GM12878 (cell line): Measurements from ENCODE around the gene ATP1A1. TPM values are rescaled to one million over a fixed set of nuclear protein-coding genes. Genes with fewer than 3 reads are reported as not detected.

Experiments used
- ATAC-seq: fragments of 200-7000 bp; cut with Tn5 transposase; 3 replicates; pipeline ENCODE4 v1.9.1; 2020; ENCODE audit warnings: mild to moderate bottlenecking, moderate library complexity
- BruUV-seq: library from RNA; stranded (reverse); fragments of 400-500 nt; replicated peaks from 2 replicates; lab custom pipeline; 2021; lab: Mats Ljungman, UMichigan
- CTCF ChIA-PET: fragments of 300-600 bp; sonication (Branson Sonifier 250); formaldehyde crosslinking; extraction: SDS; loops from one replicate; lab custom pipeline; 2021; ENCODE audit warnings: inconsistent platforms; lab: Yijun Ruan, JAX
- POLR2A ChIA-PET: fragments of 350-600 bp; formaldehyde crosslinking; extraction: SDS; loops from one replicate; lab custom pipeline; 2021; ENCODE audit warnings: inconsistent platforms; lab: Charles Lee
- RAD21 ChIA-PET: fragments of 300-600 bp; sonication (Branson Sonifier 250); formaldehyde crosslinking; loops from one replicate; lab custom pipeline; 2023; ENCODE audit warnings: antibody characterized with exemption; ENCODE audit not compliant: unreplicated experiment; lab: Charles Lee
- SMC1A ChIA-PET: fragments of 300-600 bp; sonication (Branson Sonifier 250); formaldehyde crosslinking; loops from one replicate; lab custom pipeline; 2023; ENCODE audit not compliant: unreplicated experiment, uncharacterized antibody; lab: Charles Lee
- DNase-seq: peaks from one replicate; pipeline ENCODE4 v3.0.0-alpha.2; 2011; ENCODE audit warnings: low read depth, low spot score
- FAIRE-seq: peaks from 3 replicates; lab custom pipeline; 2011; peaks lifted over from hg19 to GRCh38; lab: Jason Lieb, UNC
- H2AFZ ChIP-seq: 2 replicates; pipeline ENCODE4 v1.6.0; 2011; ENCODE audit warnings: low read depth, low read length, control low read depth; ENCODE audit not compliant: control insufficient read depth
- H3K27ac ChIP-seq: 2 replicates; pipeline ENCODE4 v1.5.1; 2011; ENCODE audit warnings: control low read depth; ENCODE audit not compliant: control insufficient read depth, insufficient read depth
- H3K27me3 ChIP-seq, 2 experiments: replicated peaks in 1 of 2; 2 replicates each; pipeline versions ENCODE4 v1.6.0 to v1.6.1; 2011; ENCODE audit warnings: low read length in 1 of 2; ENCODE audit not compliant: control insufficient read depth in 2 of 2, insufficient read depth in 2 of 2
- H3K36me3 ChIP-seq, 2 experiments: 2 replicates each; pipeline ENCODE4 v1.5.1; 2011; ENCODE audit warnings: low read length in 1 of 2; ENCODE audit not compliant: control insufficient read depth in 2 of 2, insufficient read depth in 2 of 2
- H3K4me1 ChIP-seq: 2 replicates; pipeline ENCODE4 v1.6.1; 2011; ENCODE audit warnings: mild to moderate bottlenecking, low read length, moderate library complexity, mixed read lengths; ENCODE audit not compliant: control insufficient read depth, insufficient read depth
- H3K4me2 ChIP-seq: 2 replicates; pipeline ENCODE4 v1.6.0; 2011; ENCODE audit warnings: control low read depth; ENCODE audit not compliant: control insufficient read depth, insufficient read depth
- H3K4me3 ChIP-seq: fragments of 200-600 bp; sonication (generic); 2 replicates; pipeline ENCODE4 v1.5.1; 2016
- H3K79me2 ChIP-seq: 2 replicates; pipeline ENCODE4 v1.6.0; 2011; ENCODE audit warnings: low read length; ENCODE audit not compliant: control insufficient read depth, insufficient read depth
- H3K9ac ChIP-seq: 2 replicates; pipeline ENCODE4 v1.8.0; 2011; ENCODE audit warnings: low read length, control low read depth, mixed read lengths; ENCODE audit not compliant: control insufficient read depth, insufficient read depth
- H3K9me3 ChIP-seq: replicated peaks from 3 replicates; pipeline ENCODE4 v1.5.1; 2011; ENCODE audit warnings: mild to moderate bottlenecking, low read length; ENCODE audit not compliant: control insufficient read depth, insufficient read depth
- H4K20me1 ChIP-seq: 2 replicates; pipeline ENCODE4 v1.6.0; 2011; ENCODE audit not compliant: control insufficient read depth, insufficient read depth
- CHD1 ChIP-seq: IDR thresholded peaks from 2 replicates; pipeline ENCODE4 v1.6.1; 2012; ENCODE audit warnings: low read depth, low read length, improper control_type of control experiment
- CHD2 ChIP-seq: IDR thresholded peaks from 2 replicates; pipeline ENCODE4 v1.6.1; 2011; ENCODE audit warnings: low read depth, low read length, improper control_type of control experiment, borderline replicate concordance
- ESRRA ChIP-seq: IDR thresholded peaks from 2 replicates; pipeline ENCODE4 v1.6.1; 2012; ENCODE audit warnings: mild to moderate bottlenecking, low read length, improper control_type of control experiment
- HDAC2 ChIP-seq: fragments of 200-600 bp; sonication (generic); IDR thresholded peaks from 2 replicates; pipeline ENCODE4 v1.6.1; 2017
- IRF4 ChIP-seq: IDR thresholded peaks from 2 replicates; pipeline ENCODE4 v1.6.1; 2011; ENCODE audit warnings: low read depth, low read length
- KLF5 ChIP-seq: fragments of 450-650 bp; IDR thresholded peaks from 2 replicates; pipeline ENCODE4 v1.6.1; 2014; ENCODE audit warnings: mild to moderate bottlenecking; ENCODE audit not compliant: partially characterized antibody
- MYB ChIP-seq: fragments of 150-350 bp; IDR thresholded peaks from 2 replicates; pipeline ENCODE4 v1.6.1; 2014; ENCODE audit warnings: mild to moderate bottlenecking, low read depth, low read length, borderline replicate concordance
- POLR2A ChIP-seq: IDR thresholded peaks from 2 replicates; pipeline ENCODE4 v1.6.1; 2011; ENCODE audit warnings: low read depth, mild to moderate bottlenecking, low read length
- TCF12 ChIP-seq: IDR thresholded peaks from 2 replicates; pipeline ENCODE4 v1.6.1; 2011; ENCODE audit warnings: low read depth, mild to moderate bottlenecking, low read length
- ZBTB4 ChIP-seq: fragments of 450-650 bp; formaldehyde crosslinking; IDR thresholded peaks from 2 replicates; pipeline ENCODE4 v1.4.0; 2022; ENCODE audit warnings: mild to moderate bottlenecking, moderate library complexity
- WGBS: methylation state at CpG from one replicate; pipeline ENCODE4 v1.1.6; 2016; ENCODE audit warnings: low lambda C conversion rate; ENCODE audit not compliant: insufficient replicate concordance, insufficient coverage; ENCODE audit errors: missing lambda C conversion rate; 5-methylcytosine and 5-hydroxymethylcytosine counted together
- in situ Hi-C: fragments of 300-500 bp; cut with MboI; formaldehyde crosslinking; loops from 9 replicates; pipeline ENCODE4 v1.14.3; 2018; ENCODE audit warnings: mixed read lengths
- intact Hi-C: fragments of 100-400 bp; cut with micrococcal nuclease; formaldehyde crosslinking; loops from one replicate; pipeline ENCODE4 v1.14.2; 2022; ENCODE audit not compliant: unreplicated experiment
- polyA plus RNA-seq, 11 experiments: library from polyadenylated mRNA; depleted of rRNA in 4 of 11; unstranded in 6 of 11; stranded (reverse) in 5 of 11; fragments of >200 nt; fragmentation: Nextera tagmentation in 4 of 11; fragmentation: Illumina TruSeq in 1 of 11; extraction: Ambion mirVana in 4 of 11; extraction: Trizol in 1 of 11; gene quantifications; 1 replicate in 1 of 11; 2 replicates in 10 of 11; pipeline versions ENCODE4 v1.2.1 to v1.2.3, GENCODE V29; 2011 to 2016; ENCODE audit warnings: inconsistent platforms in 2 of 11, missing spikeins in 2 of 11, low read depth in 1 of 11
- total RNA-seq, 4 experiments: library from RNA; depleted of rRNA in 3 of 4; stranded (reverse); fragments of >200 nt in 3 of 4; fragmentation: Illumina TruSeq in 1 of 4; extraction: Trizol in 1 of 4; gene quantifications; 2 replicates each; pipeline versions ENCODE4 v1.2.1 to v1.2.3, GENCODE V29; 2013 to 2021
- TF ChIP-seq, protein P1 (sequence below): fragments of 450-650 bp; formaldehyde crosslinking; IDR thresholded peaks from 2 replicates; pipeline ENCODE4 v1.4.0; 2020; ENCODE audit warnings: mild to moderate bottlenecking, moderate library complexity

Gene ATP1A1
- total and polyA plus RNA-seq, 10 of the 15 experiments (the other 5 are each of a cell fraction or from before 2014, with no cell fraction given) = 113 to 566 (median 313) TPM

GRCh38 chr1:116367256-116367945 lies 5.6 kb upstream of the ATP1A1 start:
- Histone ChIP-seq H3K36me3 (no peaks in the 10 kb centered on the region), H3K27me3 (0 out of 4 replicates have a peak, but pooled peaks cover 0 to 8% of the 10 kb centered on the region in 2 experiments), H3K9me3 (no peaks in the 10 kb centered on the region), H4K20me1 (no peaks in the 10 kb centered on the region), H2AFZ (no peak overlapping the region), H3K4me1 (0 out of 2 replicates have a peak, but pooled peaks cover 3% of the 10 kb centered on the region), H3K4me2 (no peak overlapping the region), H3K4me3 (no peak overlapping the region), H3K79me2 (no peaks in the 10 kb centered on the region), H3K9ac (no peak overlapping the region), H3K27ac (no peak overlapping the region)
- WGBS = 72% methylated on average over 3 of the region's 3 CpGs
- TF ChIP-seq ESRRA (no peak), ZBTB4 (CRISPR knock-in tag) (no peak), CHD1 (no peak), TCF12 (no peak), MYB (no peak), KLF5 (no peak), IRF4 (no peak), POLR2A (no peak), HDAC2 (no peak), CHD2 (no peak)
- TF ChIP-seq, protein P1, sequence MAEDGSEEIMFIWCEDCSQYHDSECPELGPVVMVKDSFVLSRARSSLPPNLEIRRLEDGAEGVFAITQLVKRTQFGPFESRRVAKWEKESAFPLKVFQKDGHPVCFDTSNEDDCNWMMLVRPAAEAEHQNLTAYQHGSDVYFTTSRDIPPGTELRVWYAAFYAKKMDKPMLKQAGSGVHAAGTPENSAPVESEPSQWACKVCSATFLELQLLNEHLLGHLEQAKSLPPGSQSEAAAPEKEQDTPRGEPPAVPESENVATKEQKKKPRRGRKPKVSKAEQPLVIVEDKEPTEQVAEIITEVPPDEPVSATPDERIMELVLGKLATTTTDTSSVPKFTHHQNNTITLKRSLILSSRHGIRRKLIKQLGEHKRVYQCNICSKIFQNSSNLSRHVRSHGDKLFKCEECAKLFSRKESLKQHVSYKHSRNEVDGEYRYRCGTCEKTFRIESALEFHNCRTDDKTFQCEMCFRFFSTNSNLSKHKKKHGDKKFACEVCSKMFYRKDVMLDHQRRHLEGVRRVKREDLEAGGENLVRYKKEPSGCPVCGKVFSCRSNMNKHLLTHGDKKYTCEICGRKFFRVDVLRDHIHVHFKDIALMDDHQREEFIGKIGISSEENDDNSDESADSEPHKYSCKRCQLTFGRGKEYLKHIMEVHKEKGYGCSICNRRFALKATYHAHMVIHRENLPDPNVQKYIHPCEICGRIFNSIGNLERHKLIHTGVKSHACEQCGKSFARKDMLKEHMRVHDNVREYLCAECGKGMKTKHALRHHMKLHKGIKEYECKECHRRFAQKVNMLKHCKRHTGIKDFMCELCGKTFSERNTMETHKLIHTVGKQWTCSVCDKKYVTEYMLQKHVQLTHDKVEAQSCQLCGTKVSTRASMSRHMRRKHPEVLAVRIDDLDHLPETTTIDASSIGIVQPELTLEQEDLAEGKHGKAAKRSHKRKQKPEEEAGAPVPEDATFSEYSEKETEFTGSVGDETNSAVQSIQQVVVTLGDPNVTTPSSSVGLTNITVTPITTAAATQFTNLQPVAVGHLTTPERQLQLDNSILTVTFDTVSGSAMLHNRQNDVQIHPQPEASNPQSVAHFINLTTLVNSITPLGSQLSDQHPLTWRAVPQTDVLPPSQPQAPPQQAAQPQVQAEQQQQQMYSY (CRISPR knock-in tag) = no peak
- no TSS peak for BruUV-seq
- RAD21 ChIA-PET = interaction anchor here (1.0 to 1.4 kb wide), 3 partner anchors 9 to 118 kb away, joined by 3 to 4 read pairs (median 4); no protein-coding TSS in a partner anchor
- intact Hi-C loops (no loop called here), in situ Hi-C loops (no loop called here)
- POLR2A ChIA-PET = interaction anchor here (1.2 to 1.9 kb wide), 2 partner anchors 8 to 85 kb away, joined by 3 to 7 read pairs; no protein-coding TSS in a partner anchor
- FAIRE-seq (no peak), ATAC-seq (no peak), DNase-seq (no peak)
- SMC1A ChIA-PET = interaction anchor here (0.7 to 5.3 kb wide), 8 partner anchors 13 to 170 kb away, joined by 3 to 42 read pairs (median 4); no protein-coding TSS in a partner anchor
- CTCF ChIA-PET = interaction anchor here (1.2 to 3.4 kb wide), 6 partner anchors 9 to 228 kb away, joined by 3 to 27 read pairs (median 5); no protein-coding TSS in a partner anchor
